Eye (tissue), 1 donor: ENCODE measurements around the gene TSPAN9.

Experiments used
- DNase-seq: peaks from one replicate; pipeline ENCODE4 v3.0.0-alpha.2; 2015

The TSPAN9 gene

DNA sequence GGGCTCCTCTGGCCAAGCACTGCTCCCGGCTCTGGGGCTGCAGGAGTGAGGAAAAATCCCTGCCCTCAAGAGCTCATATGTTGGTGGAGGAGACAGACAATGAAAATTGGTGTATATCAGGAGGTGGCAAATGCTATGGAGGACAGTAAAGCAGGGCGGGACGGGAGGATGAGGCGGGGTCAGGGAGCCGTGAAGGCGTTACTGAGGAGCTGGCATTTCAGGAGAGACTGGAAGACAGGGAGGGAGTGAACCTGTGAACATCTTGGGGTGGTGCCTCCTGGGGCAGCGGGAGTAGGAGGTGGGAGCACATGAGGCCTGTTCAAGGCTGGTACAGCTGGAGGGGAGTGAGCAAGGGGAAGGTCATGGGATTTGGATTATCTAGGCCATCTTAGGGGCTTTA, 26.6 kb downstream of the TSPAN9 start:
- DNase-seq: no peak

DNA sequence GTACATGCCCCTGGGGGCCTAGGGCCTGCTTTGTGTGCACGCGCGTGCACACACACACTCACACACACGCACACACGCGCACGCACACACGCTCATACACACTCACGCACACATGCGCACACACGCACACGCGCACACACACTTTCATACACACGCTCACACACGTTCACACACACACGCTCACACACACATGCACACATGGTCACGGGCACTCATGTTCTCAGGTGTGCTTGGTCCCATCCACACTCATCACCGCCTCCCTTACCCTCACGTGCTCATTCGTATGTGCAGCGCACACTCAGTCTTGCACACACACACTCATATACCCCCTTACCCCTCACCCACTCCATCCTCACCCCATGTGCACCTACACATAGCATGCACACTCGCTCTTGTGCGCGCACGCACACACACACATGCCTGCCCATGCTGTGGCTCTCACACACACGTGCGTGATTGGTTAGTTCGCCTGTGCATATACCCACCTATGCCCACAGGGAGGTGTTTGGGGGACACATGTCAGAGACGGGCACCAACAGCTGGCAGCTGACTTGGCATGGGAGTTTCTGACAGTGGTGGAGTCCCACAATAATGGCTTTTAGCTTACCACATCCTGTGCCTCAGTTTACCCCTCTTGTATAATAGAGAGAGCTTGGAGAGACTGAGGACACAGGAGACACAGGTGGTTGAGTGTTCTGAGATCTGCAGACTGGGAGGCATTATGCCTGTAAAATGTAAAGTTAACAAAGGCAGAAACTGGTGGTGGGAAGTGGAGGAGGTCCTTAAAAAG, 28.7 kb downstream of the TSPAN9 start:
- DNase-seq: no peak

GRCh38 chr12:3106579-3106978, 29.4 kb downstream of the TSPAN9 start:
- DNase-seq: no peak

GRCh38 chr12:3107071-3107583, 29.9 kb downstream of the TSPAN9 start:
- peak; percentile 79 for DNase-seq

- no peak for DNase-seq
These were observed 30.8 kb downstream of the TSPAN9 start for GRCh38 chr12:3107954-3108353.

DNA sequence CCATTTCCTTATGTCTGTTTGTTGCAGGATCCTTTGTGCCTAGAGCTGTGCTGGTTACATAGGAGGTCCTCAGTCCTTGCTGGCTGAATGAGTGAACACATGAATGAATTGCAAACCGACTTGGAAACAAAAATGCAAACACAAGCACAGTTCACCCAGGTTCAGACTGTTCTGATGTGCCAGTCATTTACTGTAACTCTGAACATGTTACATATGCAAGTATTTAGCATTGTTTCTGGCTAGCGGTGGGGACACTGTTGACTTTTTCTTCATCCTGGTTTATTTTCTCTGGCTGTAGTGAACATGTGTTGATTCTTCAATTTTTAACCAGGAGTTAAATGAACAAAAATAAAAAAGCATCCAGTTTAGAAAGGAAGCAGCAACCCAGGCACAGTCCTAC, 33.4 kb downstream of the TSPAN9 start:
- DNase-seq: no peak

DNA sequence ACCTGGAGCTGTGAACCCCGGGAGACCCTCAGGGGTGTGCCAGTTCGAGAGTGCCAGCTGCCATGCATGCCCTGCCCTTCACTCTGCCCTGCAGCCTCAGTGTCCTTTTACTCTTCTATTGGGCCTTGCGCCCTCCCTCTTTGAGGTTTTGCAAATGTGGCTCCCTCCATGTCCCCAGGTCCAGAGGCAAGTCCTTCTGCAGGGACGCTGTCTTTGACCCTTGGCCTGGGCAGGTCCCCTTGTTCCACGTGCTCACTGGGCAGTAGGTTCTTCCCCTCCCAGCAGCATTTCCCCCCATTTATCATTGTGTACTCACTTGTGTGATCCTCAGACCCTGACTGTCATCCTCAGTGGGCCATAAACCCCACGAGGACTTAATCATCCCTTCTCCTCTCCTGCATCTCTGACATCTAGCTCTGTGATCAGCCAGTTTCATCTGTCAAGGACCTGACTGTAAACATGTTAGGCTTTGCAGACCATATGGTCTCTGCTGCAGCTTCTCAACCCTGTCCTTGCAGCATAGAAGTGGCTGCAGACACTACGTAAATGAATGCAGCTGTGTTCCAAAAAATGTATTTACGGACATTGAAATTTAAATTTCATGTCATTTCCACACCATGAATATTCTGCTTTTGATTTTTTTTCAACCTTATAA, 36.6 kb downstream of the TSPAN9 start:
- DNase-seq: no peak

GRCh38 chr12:3114671-3115070, 37.5 kb downstream of the TSPAN9 start:
- no peak for DNase-seq

GRCh38 chr12:3115078-3115477, 37.9 kb downstream of the TSPAN9 start:
- DNase-seq: no peak

- DNase-seq: peak; percentile 63
These were observed 39.1 kb downstream of the TSPAN9 start for GRCh38 chr12:3116106-3116844.

GRCh38 chr12:3117144-3117581, 40.0 kb downstream of the TSPAN9 start:
- peak; percentile 34 for DNase-seq

DNA sequence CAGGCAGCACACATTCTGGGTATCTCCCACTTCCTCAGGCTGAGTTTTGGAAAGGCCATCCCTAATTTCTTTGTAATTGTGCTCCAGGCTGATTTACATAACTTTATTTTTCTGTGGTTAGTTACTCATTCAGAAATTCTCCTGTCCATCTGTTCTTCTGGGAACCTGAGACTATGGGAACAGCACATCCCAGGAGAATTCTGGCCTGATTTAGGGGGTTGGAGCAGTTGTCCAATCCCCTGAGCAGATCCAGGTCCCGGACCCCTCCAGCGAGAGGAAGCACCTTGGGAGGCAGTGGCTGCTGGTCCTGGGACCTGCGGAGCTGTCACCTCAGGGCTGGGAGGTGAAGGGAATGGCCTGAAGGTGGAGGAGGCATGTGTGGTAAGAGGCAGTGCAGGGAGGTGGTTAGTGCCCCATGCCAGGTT, 40.4 kb downstream of the TSPAN9 start:
- DNase-seq: peak; percentile 15

GRCh38 chr12:3119192-3119755, 42.1 kb downstream of the TSPAN9 start:
- no peak for DNase-seq

DNA sequence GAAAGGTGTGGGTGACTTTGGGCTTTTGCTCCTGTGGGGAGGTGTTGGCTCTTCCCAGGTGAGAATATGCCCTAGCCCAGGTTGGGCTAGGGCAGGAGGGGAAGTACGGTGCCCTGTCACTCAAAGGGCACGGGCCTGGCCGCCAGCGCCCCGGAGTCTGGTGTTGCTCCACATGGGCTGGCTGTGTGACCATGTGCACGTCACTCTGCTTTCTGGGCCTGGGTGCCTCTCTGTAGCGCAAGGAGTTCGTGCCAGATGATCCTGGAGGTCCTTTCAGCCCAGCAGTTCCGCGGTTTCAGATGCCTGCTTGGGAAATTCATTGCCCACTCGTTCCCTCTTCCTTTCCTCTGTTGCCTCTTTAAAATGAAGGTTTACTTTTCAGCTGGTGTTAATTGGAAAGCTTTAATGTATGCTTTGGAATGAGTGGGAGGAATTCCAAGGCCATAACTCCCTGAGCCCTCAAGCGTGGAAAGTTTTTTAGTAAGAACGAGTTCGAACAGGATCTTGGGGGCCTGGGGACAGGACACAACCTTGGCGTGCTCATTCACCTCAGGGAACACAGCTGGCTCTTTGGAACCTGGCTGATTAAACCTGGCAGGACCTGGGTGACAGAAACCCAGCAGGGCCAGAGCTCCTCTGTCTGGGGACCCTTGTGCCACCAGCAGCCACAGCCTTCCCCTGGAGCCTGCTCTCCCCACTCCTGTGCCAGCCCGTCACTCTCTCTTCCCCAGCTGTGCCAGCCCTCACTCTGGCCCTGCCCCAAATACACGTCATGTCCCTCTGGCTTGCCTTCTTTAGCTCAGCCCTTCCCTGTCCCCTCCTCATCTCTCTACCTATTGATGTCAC, 42.8 kb downstream of the TSPAN9 start:
- DNase-seq: peak; percentile 54

- no peak for DNase-seq
These were observed 43.5 kb downstream of the TSPAN9 start for GRCh38 chr12:3120701-3121100.

DNA sequence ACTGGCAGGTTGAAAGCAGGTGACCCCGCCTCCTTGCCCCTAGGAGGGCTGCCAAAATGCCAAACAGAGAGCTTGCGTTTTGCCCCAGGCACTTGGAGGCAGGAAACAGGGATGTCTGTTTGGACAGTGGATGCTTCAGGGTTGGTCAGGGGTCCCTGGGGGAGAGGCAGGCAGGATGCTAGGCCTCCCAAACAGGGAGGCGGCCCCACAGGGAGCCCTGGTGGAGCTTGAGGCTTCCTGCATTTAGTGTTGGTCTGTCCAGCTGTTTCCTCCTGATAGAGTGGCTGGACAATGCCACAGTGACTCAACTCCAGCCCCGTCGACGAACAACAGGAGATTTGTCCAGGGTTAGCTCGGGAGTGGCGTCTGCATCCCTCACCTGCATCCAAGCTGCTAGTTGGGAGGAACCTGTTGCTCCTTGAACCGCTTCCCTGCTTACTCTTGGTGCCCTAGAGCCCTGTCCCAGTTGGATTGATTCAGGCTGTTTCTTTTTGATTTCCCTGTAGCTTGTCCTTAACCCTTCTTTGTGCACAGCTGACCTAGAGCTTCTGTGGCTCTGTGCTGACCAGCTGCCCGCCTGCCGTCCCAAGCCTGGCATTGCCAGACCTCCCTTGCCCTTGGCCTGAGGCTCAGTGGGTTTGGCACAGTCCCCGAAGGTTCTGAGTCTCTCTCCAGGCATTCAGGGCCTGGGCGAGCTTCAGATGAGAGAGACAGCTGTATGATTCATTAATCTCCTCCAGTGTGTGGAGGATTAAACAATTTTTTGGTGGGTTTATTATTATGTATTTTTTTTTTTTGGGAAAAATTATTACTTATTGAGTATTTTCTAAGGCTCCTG, 45.9 kb downstream of the TSPAN9 start:
- no peak for DNase-seq

- no peak for DNase-seq
These were observed 46.5 kb downstream of the TSPAN9 start for GRCh38 chr12:3123729-3124128.

GRCh38 chr12:3124917-3125316, 47.7 kb downstream of the TSPAN9 start:
- no peak for DNase-seq

GRCh38 chr12:3125674-3126073, 48.5 kb downstream of the TSPAN9 start:
- no peak for DNase-seq

DNA sequence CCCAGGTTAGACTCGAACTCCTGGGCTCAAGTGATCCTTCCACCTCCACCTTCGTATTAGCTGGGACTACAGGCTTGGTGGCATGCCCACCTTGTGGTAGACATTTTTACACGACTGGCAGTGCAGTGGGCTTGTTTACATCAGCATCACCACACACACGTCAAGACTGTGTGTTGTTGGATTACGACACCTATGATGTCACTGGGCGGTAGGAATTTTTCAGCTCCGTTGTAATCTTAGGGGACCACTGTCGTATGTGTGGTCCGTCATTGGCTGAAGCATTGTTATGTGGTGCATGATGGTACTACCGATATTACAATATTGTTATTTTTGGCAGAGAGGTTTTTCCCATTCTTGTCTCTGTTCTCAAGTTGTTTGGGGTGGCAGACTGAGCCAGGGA, 50.7 kb downstream of the TSPAN9 start:
- DNase-seq: no peak
